Endothelial cell of umbilical vein (primary cell): ENCODE data around the gene CHADL.

Experiments
- EZH2 ChIP-seq: IDR thresholded peaks from 2 replicates; pipeline ENCODE4 v1.6.1; 2012; ENCODE audit warnings: borderline replicate concordance, low read depth, mild to moderate bottlenecking, moderate library complexity, low read length, inconsistent platforms; ENCODE audit not compliant: severe bottlenecking
- MYC ChIP-seq: IDR thresholded peaks from one replicate; pipeline ENCODE4 v1.6.1; 2011; ENCODE audit warnings: mild to moderate bottlenecking, low read depth, low read length
- POLR2A ChIP-seq: IDR thresholded peaks from 2 replicates; pipeline ENCODE4 v1.6.1; 2012; ENCODE audit warnings: low read depth, mild to moderate bottlenecking, control low read depth, low read length
- TF ChIP-seq, protein P1 (sequence below), 2 donors: IDR thresholded peaks; 1 replicate in 1 of 2; 2 replicates in 1 of 2; pipeline ENCODE4 v1.5.1; 2011; ENCODE audit warnings: low read length in 2 of 2, mild to moderate bottlenecking in 2 of 2, moderate library complexity in 2 of 2, control low read depth in 1 of 2, inconsistent platforms in 1 of 2, low read depth in 1 of 2; ENCODE audit not compliant: insufficient read depth in 1 of 2; ENCODE audit errors: extremely low read depth in 1 of 2

DNA sequence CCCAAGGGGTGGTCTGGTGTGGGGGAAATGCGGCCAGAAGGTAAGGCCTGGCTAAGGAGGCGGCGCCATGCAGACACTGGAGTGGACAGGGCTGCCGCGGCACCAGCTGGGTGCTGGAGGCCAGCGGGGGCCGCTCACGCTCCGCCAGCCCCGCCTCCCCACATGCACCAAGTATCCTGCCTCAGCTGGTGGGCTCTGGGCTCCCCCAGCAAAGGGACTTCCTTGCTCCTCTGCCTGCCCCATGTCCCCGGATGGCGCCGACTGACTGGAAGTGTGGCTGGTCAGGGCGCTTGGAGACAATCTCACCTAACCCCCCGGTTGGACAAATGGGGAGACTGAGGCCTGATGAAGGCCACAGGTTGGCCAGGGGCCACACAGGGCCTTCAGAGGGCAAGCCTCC is 7.6 kb upstream of the CHADL start:
- TF ChIP-seq, protein P1, sequence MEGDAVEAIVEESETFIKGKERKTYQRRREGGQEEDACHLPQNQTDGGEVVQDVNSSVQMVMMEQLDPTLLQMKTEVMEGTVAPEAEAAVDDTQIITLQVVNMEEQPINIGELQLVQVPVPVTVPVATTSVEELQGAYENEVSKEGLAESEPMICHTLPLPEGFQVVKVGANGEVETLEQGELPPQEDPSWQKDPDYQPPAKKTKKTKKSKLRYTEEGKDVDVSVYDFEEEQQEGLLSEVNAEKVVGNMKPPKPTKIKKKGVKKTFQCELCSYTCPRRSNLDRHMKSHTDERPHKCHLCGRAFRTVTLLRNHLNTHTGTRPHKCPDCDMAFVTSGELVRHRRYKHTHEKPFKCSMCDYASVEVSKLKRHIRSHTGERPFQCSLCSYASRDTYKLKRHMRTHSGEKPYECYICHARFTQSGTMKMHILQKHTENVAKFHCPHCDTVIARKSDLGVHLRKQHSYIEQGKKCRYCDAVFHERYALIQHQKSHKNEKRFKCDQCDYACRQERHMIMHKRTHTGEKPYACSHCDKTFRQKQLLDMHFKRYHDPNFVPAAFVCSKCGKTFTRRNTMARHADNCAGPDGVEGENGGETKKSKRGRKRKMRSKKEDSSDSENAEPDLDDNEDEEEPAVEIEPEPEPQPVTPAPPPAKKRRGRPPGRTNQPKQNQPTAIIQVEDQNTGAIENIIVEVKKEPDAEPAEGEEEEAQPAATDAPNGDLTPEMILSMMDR (IDR thresholded peaks at IDR 0.05; ENCODE audit: extremely low read depth in 1 of 2, insufficient read depth in 1 of 2, low read depth in 1 of 2, low read length in 2 of 2) = no peak
- TF ChIP-seq POLR2A (no peak), EZH2 (no peak), MYC (no peak)
